GM12891 (cell line): ENCODE data around the gene AFG3L2.

Experiments used
- PAX5 ChIP-seq: IDR thresholded peaks from 2 replicates; pipeline ENCODE4 v1.6.1; 2011; ENCODE audit warnings: low read length, moderate library complexity, mild to moderate bottlenecking; ENCODE audit not compliant: insufficient read depth, severe bottlenecking
- POLR2A ChIP-seq: IDR thresholded peaks from 2 replicates; pipeline ENCODE4 v1.6.1; 2011; ENCODE audit warnings: low read depth, low read length, control low read depth
- POLR2AphosphoS5 ChIP-seq: IDR thresholded peaks from 2 replicates; pipeline ENCODE4 v1.6.1; 2011; ENCODE audit warnings: low read depth, low read length, control low read depth
- SPI1 ChIP-seq: IDR thresholded peaks from 2 replicates; pipeline ENCODE4 v1.6.1; 2011; ENCODE audit warnings: low read depth, low read length, control low read depth
- TAF1 ChIP-seq: IDR thresholded peaks from 2 replicates; pipeline ENCODE4 v1.6.1; 2011; ENCODE audit warnings: low read depth, low read length, control low read depth

DNA sequence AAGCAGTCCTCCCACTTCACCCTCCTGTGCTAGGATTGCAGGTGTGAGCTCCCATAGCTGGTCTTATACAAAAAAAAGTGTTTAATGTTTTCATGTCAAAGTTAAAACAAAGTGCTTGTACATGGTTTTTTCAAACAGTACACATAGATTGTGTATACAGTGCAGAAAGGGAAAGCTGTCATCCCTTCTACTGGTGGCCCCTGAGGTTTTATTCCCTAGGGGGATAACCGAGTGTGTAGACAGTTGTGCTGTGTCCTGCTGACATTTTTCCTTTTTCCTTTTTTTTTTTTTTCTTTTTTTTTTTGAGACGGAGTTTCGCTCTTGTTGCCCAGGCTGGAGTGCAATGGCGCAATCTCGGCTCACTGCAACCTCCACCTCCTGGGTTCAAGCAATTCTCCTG lies 58.2 kb downstream of the AFG3L2 start:
- TF ChIP-seq POLR2A = no peak
- TF ChIP-seq POLR2AphosphoS5 = no peak
- TF ChIP-seq TAF1 = no peak
- TF ChIP-seq SPI1 = no peak
- TF ChIP-seq PAX5 = no peak
